ENCODE data around the gene ABTB2.

The ABTB2 gene

GRCh38 chr11:34351051-34351450, 6.8 kb downstream of the ABTB2 start:
- no peak for DNase-seq (ENCODE audit: low read depth)
- H3K4me3 ChIP-seq (ENCODE audit: control insufficient read depth, low read depth, low read length), result no peak overlapping the region
- TF ChIP-seq CTCF (conservative IDR thresholded peaks at IDR 0.05; ENCODE audit: control insufficient read depth, insufficient read depth, low read depth, low read length), result no peak

GRCh38 chr11:34349882-34350281, 7.9 kb downstream of the ABTB2 start:
- no peak overlapping the region for H3K4me3 ChIP-seq (ENCODE audit: control insufficient read depth, low read depth, low read length)
- TF ChIP-seq CTCF (conservative IDR thresholded peaks at IDR 0.05; ENCODE audit: control insufficient read depth, insufficient read depth, low read depth, low read length), result no peak
- peak; percentile 72 for DNase-seq (ENCODE audit: low read depth)

- DNase-seq (ENCODE audit: low read depth), result no peak
- H3K4me3 ChIP-seq (ENCODE audit: control insufficient read depth, low read depth, low read length), result no peak overlapping the region
- no peak for TF ChIP-seq CTCF (conservative IDR thresholded peaks at IDR 0.05; ENCODE audit: control insufficient read depth, insufficient read depth, low read depth, low read length)
Measured at GRCh38 chr11:34348919-34349318, 8.9 kb downstream of the ABTB2 start.

- no peak overlapping the region for H3K4me3 ChIP-seq (ENCODE audit: control insufficient read depth, low read depth, low read length)
- DNase-seq (ENCODE audit: low read depth), result peak; percentile 33
- no peak for TF ChIP-seq CTCF (conservative IDR thresholded peaks at IDR 0.05; ENCODE audit: control insufficient read depth, insufficient read depth, low read depth, low read length)
Measured at GRCh38 chr11:34348096-34348495, 9.7 kb downstream of the ABTB2 start.

- peak; percentile 54 for DNase-seq (ENCODE audit: low read depth)
- TF ChIP-seq CTCF (conservative IDR thresholded peaks at IDR 0.05; ENCODE audit: control insufficient read depth, insufficient read depth, low read depth, low read length), result no peak
- no peak overlapping the region for H3K4me3 ChIP-seq (ENCODE audit: control insufficient read depth, low read depth, low read length)
Measured at GRCh38 chr11:34346551-34346950, 11.3 kb downstream of the ABTB2 start.

- no peak overlapping the region for H3K4me3 ChIP-seq (ENCODE audit: control insufficient read depth, low read depth, low read length)
- peak; percentile 69 for DNase-seq (ENCODE audit: low read depth)
- no peak for TF ChIP-seq CTCF (conservative IDR thresholded peaks at IDR 0.05; ENCODE audit: control insufficient read depth, insufficient read depth, low read depth, low read length)
Measured at GRCh38 chr11:34345991-34346480, 11.8 kb downstream of the ABTB2 start.

- TF ChIP-seq CTCF (conservative IDR thresholded peaks at IDR 0.05; ENCODE audit: control insufficient read depth, insufficient read depth, low read depth, low read length), result no peak
- no peak overlapping the region for H3K4me3 ChIP-seq (ENCODE audit: control insufficient read depth, low read depth, low read length)
- DNase-seq (ENCODE audit: low read depth), result no peak
Measured at GRCh38 chr11:34345540-34345876, 12.3 kb downstream of the ABTB2 start.
